NCI-H748 (cell line): ENCODE data around the gene UPK1A.
"Not testable (repeated sequence)": the region's sequence is repeated elsewhere in the genome, so short reads cannot be mapped to it uniquely, and the experiment has no call there.

Experiments used
- DNase-seq: peaks from one replicate; lab custom pipeline; 2025; ENCODE audit not compliant: unreplicated experiment; lab: John Stamatoyannopoulos, UW

UPK1A gene

GRCh38 chr19:35689836-35690235, 23.5 kb downstream of the UPK1A start:
- no peak for DNase-seq

- DNase-seq = not testable (repeated sequence)
Observed at GRCh38 chr19:35691106-35691505, 24.8 kb downstream of the UPK1A start.

- no peak for DNase-seq
Observed at GRCh38 chr19:35692010-35692409, 25.7 kb downstream of the UPK1A start.

- no peak for DNase-seq
Observed at GRCh38 chr19:35693422-35693821, 27.1 kb downstream of the UPK1A start.

- peak; percentile 92 for DNase-seq
Observed at GRCh38 chr19:35693835-35694599, 27.7 kb downstream of the UPK1A start.

GRCh38 chr19:35695895-35696422, 29.6 kb downstream of the UPK1A start:
- no peak for DNase-seq

GRCh38 chr19:35696835-35697234, 30.5 kb downstream of the UPK1A start:
- no peak for DNase-seq

GRCh38 chr19:35702223-35703012, 36.1 kb downstream of the UPK1A start:
- peak; percentile 100 for DNase-seq

GRCh38 chr19:35703343-35703742, 37.0 kb downstream of the UPK1A start:
- DNase-seq = no peak

GRCh38 chr19:35704218-35704617, 37.9 kb downstream of the UPK1A start, which contains the start of gene ZBTB32:
Gene ZBTB32, plus strand, starts transcription at chr19:35704558. Its CDS starts 10,069 bp downstream, at chr19:35714627.
- no peak for DNase-seq

GRCh38 chr19:35708391-35708790, 42.1 kb downstream of the UPK1A start:
- DNase-seq = no peak

- no peak for DNase-seq
Observed at GRCh38 chr19:35710784-35711723, 44.7 kb downstream of the UPK1A start.

GRCh38 chr19:35712567-35713505, 46.5 kb downstream of the UPK1A start:
- DNase-seq = no peak

- DNase-seq = no peak
Observed at GRCh38 chr19:35713506-35713850, 47.2 kb downstream of the UPK1A start.

GRCh38 chr19:35713904-35714495, 47.7 kb downstream of the UPK1A start:
- no peak for DNase-seq

- peak; percentile 19 for DNase-seq
Observed at GRCh38 chr19:35714601-35715354, 48.5 kb downstream of the UPK1A start.

- no peak for DNase-seq
Observed at GRCh38 chr19:35715355-35715809, 49.1 kb downstream of the UPK1A start.

- peak; percentile 80 for DNase-seq
Observed at GRCh38 chr19:35715981-35716800, 49.9 kb downstream of the UPK1A start.
